ENCODE measurements around the gene DUOX1. TPM values are rescaled to one million over a fixed set of nuclear protein-coding genes. Genes with fewer than 3 reads are reported as not detected.

DUOX1 gene
- total and polyA plus RNA-seq, 12 donors = 0.14 to 0.99 (median 0.61) TPM; not detected in 1

DNA sequence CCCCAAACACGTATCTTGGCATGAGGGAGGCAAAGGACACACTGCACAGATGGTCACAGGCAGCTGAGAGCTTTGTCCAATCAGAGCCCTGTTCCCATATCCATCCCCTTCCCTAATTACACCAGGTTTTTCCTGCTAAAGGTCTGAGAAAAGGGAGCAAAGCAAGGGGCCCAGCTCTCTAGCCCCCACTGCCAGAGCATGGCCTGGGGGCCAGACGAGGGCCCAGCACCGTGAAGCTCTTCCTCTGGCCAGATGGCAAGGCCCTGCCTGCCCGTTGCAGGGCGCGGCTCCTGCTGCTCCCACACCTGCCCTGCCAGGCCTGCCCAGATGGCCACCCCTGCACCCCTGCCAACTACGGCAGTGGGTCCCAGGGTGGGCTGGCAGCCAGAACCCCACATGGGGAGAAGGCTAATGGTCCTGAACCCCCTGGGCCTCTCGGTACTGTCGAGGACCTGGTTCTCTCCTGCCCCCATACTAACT, 54.8 kb downstream of the DUOX1 start:
- Histone ChIP-seq H3K4me1 (peaks cover 0 to 39% (median 22%) of the 10 kb centered on the region in 9 donors), H3K27ac (no peak overlapping the region), H3K4me3 (no peak overlapping the region), H3K27me3 (peaks cover 0 to 24% (median 0%) of the 10 kb centered on the region in 7 donors), H3K36me3 (no peaks in the 10 kb centered on the region), H3K9me3 (no peaks in the 10 kb centered on the region)
- WGBS, 2 donors = 90% methylated on average over 9 of the region's 9 CpGs
- DNase-seq (no peak), ATAC-seq (no peak)
- TF ChIP-seq, protein P1, sequence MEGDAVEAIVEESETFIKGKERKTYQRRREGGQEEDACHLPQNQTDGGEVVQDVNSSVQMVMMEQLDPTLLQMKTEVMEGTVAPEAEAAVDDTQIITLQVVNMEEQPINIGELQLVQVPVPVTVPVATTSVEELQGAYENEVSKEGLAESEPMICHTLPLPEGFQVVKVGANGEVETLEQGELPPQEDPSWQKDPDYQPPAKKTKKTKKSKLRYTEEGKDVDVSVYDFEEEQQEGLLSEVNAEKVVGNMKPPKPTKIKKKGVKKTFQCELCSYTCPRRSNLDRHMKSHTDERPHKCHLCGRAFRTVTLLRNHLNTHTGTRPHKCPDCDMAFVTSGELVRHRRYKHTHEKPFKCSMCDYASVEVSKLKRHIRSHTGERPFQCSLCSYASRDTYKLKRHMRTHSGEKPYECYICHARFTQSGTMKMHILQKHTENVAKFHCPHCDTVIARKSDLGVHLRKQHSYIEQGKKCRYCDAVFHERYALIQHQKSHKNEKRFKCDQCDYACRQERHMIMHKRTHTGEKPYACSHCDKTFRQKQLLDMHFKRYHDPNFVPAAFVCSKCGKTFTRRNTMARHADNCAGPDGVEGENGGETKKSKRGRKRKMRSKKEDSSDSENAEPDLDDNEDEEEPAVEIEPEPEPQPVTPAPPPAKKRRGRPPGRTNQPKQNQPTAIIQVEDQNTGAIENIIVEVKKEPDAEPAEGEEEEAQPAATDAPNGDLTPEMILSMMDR (IDR thresholded peaks at IDR 0.05) = no peak
- intact Hi-C loops (cut with DNase I) = no loop called here

DNA sequence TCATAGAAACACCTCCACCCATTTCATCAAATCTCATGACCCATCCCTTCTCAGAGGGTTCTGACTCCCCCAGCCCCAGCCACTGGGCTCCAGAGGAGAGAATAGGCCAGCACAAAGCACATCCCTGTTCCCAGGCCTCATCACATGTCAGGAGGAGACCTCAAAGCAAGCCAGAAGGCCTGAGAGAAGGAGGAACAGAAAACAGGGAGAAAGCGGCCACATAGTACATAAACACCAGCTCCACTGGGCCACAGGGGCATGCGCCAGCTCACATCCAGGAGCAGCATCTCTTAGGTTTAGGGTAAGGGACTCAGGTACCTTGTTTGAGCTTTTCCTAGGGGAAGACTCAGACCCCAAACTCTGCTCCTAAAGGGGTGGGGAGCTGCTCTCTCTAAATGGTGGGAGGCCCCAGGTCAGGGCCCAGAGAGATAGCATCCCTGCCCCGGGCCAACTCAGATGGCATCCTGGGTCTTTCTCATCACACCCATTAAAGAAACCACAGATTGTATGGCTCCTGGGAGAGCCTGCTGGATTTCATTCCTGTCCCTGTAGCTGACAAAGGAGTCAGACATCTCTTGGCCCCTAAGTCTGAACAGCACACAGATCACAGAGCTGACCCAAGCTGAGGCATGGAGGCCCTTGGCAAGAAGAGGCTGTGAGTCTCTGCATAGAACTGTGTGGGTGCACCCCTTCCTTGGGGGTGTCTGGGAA, 55.4 kb downstream of the DUOX1 start:
- TF ChIP-seq, protein P1 (IDR thresholded peaks at IDR 0.05) = no peak
- Histone ChIP-seq H3K27ac (peak overlapping the region in 4 of 10 donors; percentile 53 to 81 (median 68)), H3K4me1 (peaks cover 0 to 33% (median 22%) of the 10 kb centered on the region in 9 donors), H3K9me3 (no peaks in the 10 kb centered on the region), H3K27me3 (peaks cover 0 to 24% (median 0%) of the 10 kb centered on the region in 7 donors), H3K36me3 (no peaks in the 10 kb centered on the region), H3K4me3 (no peak overlapping the region)
- WGBS, 2 donors = 91 to 95% methylated on average over 3 of the region's 3 CpGs
- intact Hi-C loops (cut with DNase I) = no loop called here
- DNase-seq = no peak
- no peak for ATAC-seq

DNA sequence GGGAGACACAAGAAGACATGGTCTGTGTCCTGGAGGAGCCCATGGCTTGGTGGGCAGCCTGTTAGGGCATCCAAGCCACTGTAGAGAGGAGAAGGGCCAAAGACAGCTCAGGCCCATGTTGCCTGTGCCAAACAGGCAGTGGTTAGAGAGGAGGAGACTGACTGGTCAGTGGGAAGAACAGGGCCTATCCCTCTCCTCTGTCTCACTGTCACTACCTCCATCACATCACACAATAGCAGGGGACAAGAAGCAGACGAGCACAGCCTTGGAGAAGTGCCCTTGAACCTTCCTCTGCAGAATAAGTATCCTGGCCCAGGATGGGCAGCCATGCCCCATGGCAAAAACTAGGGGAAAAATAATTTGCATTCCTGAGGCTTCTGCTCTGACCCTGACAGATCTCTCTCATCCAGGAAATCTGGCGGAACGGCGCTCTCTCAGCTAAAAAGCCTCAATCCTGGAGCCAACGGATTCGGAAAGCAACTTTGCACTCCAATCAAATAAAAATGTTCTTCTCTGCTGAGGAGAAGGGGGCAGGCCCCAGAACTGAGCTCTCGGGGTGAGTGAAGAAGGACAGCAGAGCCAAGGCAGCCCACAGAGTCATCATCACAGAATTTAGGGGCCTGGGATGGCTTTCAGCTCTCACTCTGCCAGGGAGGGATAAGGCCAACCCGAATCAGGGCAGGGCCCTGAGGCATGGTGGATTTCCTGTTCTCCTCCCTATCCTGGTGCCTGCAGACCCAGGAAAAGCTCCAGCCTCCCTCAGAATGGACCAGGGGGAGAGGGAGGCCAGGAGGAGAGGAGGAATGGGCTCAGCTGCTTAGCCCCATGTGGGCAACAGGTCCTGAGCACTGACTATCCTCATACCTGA, 56.3 kb downstream of the DUOX1 start:
- H3K36me3 ChIP-seq = no peaks in the 10 kb centered on the region
- WGBS, 2 donors = 54 to 57% methylated on average over 8 of the region's 8 CpGs
- peak overlapping the region in 8 of 10 donors; percentile 67 to 90 (median 72) for H3K4me3 ChIP-seq
- peaks cover 0 to 33% (median 22%) of the 10 kb centered on the region in 9 donors for H3K4me1 ChIP-seq
- TF ChIP-seq, protein P1 (IDR thresholded peaks at IDR 0.05) = no peak
- H3K27me3 ChIP-seq = peaks cover 0 to 24% (median 0%) of the 10 kb centered on the region in 7 donors
- H3K9me3 ChIP-seq = no peaks in the 10 kb centered on the region
- intact Hi-C loops (cut with DNase I) = no loop called here
- ATAC-seq (peak in 6 of 8 donors; percentile 23 to 36 (median 31)), DNase-seq (no peak)
- peak overlapping the region in 8 of 10 donors; percentile 53 to 81 (median 73) for H3K27ac ChIP-seq
